ENCODE data around the gene OPRM1.
"Not testable (repeated sequence)": the region's sequence is repeated elsewhere in the genome, so short reads cannot be mapped to it uniquely, and the experiment has no call there.

OPRM1 gene

GRCh38 chr6:154143753-154144152, 104.7 kb downstream of the OPRM1 start:
- no peak for DNase-seq (ENCODE audit: low read depth)

GRCh38 chr6:154154389-154154967, 115.4 kb downstream of the OPRM1 start:
- DNase-seq (ENCODE audit: low read depth) = peak; percentile 40

- peak; percentile 27 for DNase-seq (ENCODE audit: low read depth)
Measured at GRCh38 chr6:154156135-154156896, 117.3 kb downstream of the OPRM1 start.

- DNase-seq (ENCODE audit: low read depth) = no peak
Measured at GRCh38 chr6:154157082-154157481, 118.0 kb downstream of the OPRM1 start.

GRCh38 chr6:154157706-154158105, 118.7 kb downstream of the OPRM1 start:
- DNase-seq (ENCODE audit: low read depth) = no peak

- no peak for DNase-seq (ENCODE audit: low read depth)
Measured at GRCh38 chr6:154159126-154159525, 120.1 kb downstream of the OPRM1 start.

- no peak for DNase-seq (ENCODE audit: low read depth)
Measured at GRCh38 chr6:154161689-154162088, 122.6 kb downstream of the OPRM1 start.

- no peak for DNase-seq (ENCODE audit: low read depth)
Measured at GRCh38 chr6:154164397-154164796, 125.4 kb downstream of the OPRM1 start.

GRCh38 chr6:154165478-154165877, 126.4 kb downstream of the OPRM1 start:
- no peak for DNase-seq (ENCODE audit: low read depth)

- DNase-seq (ENCODE audit: low read depth) = no peak
Measured at GRCh38 chr6:154166140-154166539, 127.1 kb downstream of the OPRM1 start.

GRCh38 chr6:154167126-154167525, 128.1 kb downstream of the OPRM1 start:
- DNase-seq (ENCODE audit: low read depth) = no peak

- no peak for DNase-seq (ENCODE audit: low read depth)
Measured at GRCh38 chr6:154169193-154169847, 130.3 kb downstream of the OPRM1 start.

- no peak for DNase-seq (ENCODE audit: low read depth)
Measured at GRCh38 chr6:154170106-154170505, 131.1 kb downstream of the OPRM1 start.

GRCh38 chr6:154172393-154172792, 133.4 kb downstream of the OPRM1 start:
- DNase-seq (ENCODE audit: low read depth) = not testable (repeated sequence)

GRCh38 chr6:154179434-154179833, 140.4 kb downstream of the OPRM1 start:
- DNase-seq (ENCODE audit: low read depth) = no peak

GRCh38 chr6:154187203-154187602, 148.2 kb downstream of the OPRM1 start:
- no peak for DNase-seq (ENCODE audit: low read depth)

- no peak for DNase-seq (ENCODE audit: low read depth)
Measured at GRCh38 chr6:154187714-154188113, 148.7 kb downstream of the OPRM1 start.

GRCh38 chr6:154196333-154196885, 157.4 kb downstream of the OPRM1 start:
- DNase-seq (ENCODE audit: low read depth) = no peak

- no peak for DNase-seq (ENCODE audit: low read depth)
Measured at GRCh38 chr6:154197196-154197860, 158.3 kb downstream of the OPRM1 start.

- DNase-seq (ENCODE audit: low read depth) = not testable (repeated sequence)
Measured at GRCh38 chr6:154201688-154202087, 162.6 kb downstream of the OPRM1 start.

GRCh38 chr6:154202339-154202738, 163.3 kb downstream of the OPRM1 start:
- DNase-seq (ENCODE audit: low read depth) = no peak

- no peak for DNase-seq (ENCODE audit: low read depth)
Measured at GRCh38 chr6:154202958-154203357, 163.9 kb downstream of the OPRM1 start.

Measured in stimulated activated CD8-positive, alpha-beta memory T cell treated with anti-CD3 and anti-CD28 coated beads, Interleukin-15, amount 100 ng/mL, for 1 hour (primary cell).